CD4-positive, alpha-beta T cell treated with Interleukin-15 for 4 hours (primary cell): ENCODE data around the gene FAM110A.
"Not testable (repeated sequence)": the region's sequence is repeated elsewhere in the genome, so short reads cannot be mapped to it uniquely, and the experiment has no call there.

Experiments used
- DNase-seq: peaks from one replicate; pipeline ENCODE4 v3.0.0-alpha.2; 2020; ENCODE audit warnings: low spot score

The FAM110A gene

GRCh38 chr20:844473-845225, 11.1 kb downstream of the FAM110A start:
- DNase-seq: peak; percentile 92

GRCh38 chr20:845226-845868, 11.8 kb downstream of the FAM110A start:
- no peak for DNase-seq

DNA sequence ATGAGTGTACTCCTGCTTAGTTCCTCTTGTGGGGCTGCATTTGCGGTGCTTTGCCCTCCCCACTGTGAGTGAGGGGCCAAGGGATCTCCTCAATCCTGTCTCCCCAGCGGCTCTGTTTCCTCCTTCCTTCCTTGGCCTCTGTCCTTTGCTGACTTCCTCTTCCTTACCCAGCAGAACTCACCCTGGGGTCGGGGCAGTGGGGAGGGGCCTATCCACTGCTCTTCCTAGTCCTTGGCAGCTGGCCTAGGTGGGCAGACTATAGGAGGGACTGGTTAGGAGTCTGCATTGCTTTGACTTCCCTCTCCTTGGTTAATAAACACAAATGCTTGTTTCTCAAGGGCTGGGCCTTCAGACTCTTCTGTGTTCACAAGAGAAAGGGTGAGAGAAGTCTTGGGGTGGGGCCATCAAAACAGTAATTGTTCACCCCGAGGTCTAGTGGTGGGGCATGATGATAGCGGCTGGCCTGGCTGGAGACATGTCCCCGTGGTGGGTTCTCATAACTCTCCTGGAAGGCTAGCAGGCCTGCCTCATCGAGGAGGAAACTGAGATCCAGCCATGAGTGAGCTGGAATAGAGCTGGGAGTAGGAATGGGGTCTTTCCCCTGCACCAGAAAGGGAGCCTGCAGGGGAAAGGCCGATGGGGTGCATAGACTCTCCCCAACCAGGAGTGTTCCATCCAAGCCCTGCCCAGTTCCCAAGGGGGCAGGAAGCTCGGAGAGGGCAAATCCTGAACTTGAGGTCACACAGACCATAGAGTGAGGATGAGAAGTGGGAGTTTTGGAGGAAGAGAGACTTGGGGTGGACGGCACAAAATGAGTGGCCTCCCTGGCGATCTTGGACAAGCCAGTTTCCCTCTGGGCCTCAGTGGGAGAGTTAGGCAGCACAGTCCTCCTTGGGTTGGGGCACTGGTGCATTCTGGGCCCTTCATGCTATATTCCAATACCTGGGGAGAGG, 12.7 kb downstream of the FAM110A start:
- DNase-seq: no peak

- peak; percentile 56 for DNase-seq
Measured at GRCh38 chr20:846894-847278, 13.4 kb downstream of the FAM110A start.

DNA sequence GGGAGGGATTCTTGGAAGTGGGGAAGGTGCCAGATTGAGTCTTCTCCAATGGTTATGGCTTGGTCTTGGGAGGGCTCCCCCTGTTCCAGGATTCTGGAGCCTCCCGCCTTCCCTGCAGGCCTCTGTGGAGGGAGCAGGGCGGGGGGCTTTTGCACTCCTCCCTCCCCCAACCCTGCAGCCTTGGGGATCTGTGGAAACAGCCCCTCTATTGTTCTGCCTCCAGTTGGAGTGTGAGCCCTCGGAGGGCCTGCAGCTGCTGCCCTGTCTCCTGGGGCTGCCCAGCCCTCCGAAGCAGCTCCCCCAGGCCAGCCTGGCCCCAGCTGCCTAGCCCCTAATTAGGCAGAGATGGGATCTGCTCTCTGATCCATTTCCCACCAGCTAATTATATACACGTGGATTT, 14.7 kb downstream of the FAM110A start:
- DNase-seq: no peak

GRCh38 chr20:848731-849130, 15.2 kb downstream of the FAM110A start:
- not testable (repeated sequence) for DNase-seq

DNA sequence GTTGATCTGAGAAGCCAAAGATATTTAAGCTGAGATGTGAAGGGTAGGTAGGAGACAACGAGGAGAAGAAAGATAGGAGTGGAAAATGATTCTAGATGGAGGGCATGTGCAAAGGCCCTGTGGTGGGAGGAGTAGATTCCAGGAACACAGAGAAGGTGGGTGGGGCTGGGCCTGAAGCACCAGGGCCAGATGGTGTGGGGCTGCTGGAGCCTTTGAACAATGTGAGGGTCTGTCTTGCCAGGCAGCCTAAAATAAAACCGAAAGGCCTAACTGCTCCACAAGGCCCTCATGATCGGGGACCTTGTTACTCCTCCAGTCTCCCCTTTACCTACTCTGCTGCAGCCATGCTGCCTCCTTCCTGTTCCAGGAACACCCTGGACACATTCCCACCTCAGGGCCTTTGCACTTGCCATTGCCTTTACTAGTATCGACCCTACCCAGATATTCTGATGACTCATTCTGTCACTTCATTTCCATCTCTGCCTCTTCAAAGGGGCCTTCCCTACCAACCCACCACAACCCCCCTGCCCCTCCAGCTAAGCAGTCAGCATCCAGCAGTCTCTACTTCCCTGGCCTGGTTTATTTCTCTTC, 20.0 kb downstream of the FAM110A start:
- DNase-seq: no peak

DNA sequence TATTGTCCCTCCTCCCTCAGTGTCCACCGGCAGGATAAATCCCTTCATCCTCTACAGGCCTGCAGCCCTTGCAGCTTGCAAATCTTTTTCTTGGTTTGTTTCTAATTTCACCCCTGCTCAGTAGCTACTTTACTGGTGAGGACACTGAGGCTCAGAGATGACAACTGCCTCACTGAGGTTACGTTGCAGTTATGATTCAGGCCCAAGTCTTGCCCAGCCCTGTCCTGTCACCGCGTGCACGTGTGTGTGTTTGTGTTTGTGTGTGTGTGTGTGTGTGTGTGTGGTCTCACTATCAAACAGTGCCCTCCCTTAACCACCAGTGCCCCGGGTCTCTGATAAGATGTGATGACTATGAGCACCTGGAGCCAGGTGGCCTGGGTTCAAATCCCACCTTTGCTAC, 21.1 kb downstream of the FAM110A start:
- no peak for DNase-seq

DNA sequence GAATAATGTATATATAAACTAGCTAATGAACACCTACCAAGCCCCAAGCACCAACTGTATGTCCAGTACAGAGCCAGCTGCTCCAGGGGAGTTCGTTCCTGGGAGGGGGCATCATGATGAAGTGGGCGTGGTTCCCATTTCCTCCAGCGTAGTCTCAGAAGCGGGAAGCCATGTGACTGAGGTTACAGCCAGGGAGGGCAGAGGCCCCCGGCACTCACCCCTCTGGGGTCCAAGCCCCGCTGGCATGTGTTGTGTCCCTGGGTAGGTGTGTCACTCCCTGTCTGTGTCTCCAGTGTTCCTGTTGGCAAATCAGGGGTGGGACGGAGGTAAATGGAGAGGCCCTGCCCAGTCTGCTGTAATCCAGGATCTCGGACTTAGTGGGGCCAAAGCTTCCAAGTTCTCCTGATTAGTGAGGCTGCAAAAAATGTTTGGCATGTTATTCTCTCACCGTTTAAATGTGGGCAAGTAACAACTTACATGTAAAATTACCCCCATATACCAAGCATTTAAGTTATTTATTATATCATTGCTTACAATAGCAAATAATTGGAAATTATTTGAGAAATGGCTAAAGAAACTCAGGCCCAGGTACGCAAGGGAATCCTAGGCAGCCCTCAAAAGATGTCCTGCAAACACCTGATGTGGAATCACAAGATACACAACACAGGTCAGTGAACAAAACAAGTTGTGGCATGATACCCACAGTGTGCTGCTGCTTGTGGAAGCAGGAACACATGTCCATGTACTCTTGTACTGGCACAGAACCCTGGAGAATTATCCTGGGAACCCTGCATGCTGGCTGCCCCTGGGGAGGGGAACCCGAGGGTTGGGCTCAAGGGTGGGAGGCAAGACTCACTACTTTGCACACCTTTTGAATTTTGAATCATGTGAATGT, 22.2 kb downstream of the FAM110A start:
- DNase-seq: no peak

- DNase-seq: peak; percentile 44
Measured at GRCh38 chr20:856361-856775, 22.9 kb downstream of the FAM110A start.

GRCh38 chr20:858011-858410, 24.5 kb downstream of the FAM110A start:
- DNase-seq: no peak

DNA sequence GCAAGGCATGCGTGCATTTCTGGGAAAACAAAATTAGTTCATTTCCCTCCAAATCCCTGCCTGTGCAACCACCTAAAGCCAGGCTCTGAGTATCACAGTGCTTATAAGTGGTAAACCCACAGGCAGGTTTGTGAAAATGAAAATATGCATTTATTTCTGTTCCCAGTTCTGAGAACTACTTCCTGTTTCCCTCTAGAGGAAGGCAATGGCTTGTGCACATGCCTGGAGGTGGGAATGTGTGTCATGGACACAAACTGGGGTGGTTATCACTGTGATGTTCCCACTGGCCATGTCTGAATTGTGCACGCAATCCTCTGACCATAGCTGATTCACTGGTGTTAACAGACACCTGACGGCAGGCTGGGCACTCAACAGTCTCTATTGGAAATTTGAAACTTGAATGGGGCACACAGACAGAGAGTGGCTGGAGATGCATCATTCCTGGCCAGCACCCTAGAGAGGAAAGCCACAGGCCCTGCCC, 26.3 kb downstream of the FAM110A start:
- DNase-seq: no peak

- no peak for DNase-seq
Measured at GRCh38 chr20:860891-861290, 27.4 kb downstream of the FAM110A start.

DNA sequence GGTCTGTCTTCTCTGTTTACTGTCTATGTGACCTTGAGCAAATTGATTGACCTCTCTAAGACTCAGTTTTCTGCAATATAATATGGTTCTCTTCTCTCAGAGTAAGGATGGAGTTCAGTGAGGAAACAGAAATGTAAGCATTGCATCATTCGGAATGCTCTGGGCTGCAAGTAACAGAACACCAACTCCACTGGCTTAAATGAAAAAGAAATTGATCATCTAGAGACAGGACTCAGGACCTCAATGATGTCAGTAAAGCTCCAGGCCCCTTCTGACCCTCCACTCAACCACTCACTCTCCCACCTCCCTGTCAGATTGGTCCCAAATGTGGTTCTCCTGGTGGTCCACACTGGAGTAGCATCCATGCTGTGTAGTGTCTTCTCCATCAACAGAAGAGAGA, 31.9 kb downstream of the FAM110A start:
- DNase-seq: no peak

GRCh38 chr20:868279-868678, 34.8 kb downstream of the FAM110A start:
- no peak for DNase-seq

DNA sequence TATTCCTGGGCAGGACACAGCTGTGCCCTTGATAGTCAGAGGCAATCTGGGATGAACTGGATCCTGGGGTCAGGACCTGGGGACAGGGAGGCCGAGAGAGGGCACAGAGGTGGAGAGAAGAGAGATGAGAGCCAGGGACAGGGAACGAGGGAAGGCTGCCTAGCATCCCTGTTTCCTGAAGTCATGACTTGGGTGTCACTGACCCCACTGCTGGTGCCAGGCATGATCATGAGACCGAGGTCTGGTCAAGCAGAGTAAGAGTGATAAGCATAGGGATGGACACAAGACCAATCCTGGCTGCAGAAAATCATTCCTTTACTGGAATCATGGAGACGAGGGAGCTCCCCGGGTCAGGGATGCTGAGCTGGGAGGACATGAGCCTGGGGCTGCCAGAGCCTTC, 36.1 kb downstream of the FAM110A start:
- DNase-seq: no peak

GRCh38 chr20:870758-871157, 37.2 kb downstream of the FAM110A start:
- DNase-seq: no peak

- no peak for DNase-seq
Measured at GRCh38 chr20:871436-871835, 37.9 kb downstream of the FAM110A start.

GRCh38 chr20:871948-872347, 38.4 kb downstream of the FAM110A start:
- DNase-seq: no peak

DNA sequence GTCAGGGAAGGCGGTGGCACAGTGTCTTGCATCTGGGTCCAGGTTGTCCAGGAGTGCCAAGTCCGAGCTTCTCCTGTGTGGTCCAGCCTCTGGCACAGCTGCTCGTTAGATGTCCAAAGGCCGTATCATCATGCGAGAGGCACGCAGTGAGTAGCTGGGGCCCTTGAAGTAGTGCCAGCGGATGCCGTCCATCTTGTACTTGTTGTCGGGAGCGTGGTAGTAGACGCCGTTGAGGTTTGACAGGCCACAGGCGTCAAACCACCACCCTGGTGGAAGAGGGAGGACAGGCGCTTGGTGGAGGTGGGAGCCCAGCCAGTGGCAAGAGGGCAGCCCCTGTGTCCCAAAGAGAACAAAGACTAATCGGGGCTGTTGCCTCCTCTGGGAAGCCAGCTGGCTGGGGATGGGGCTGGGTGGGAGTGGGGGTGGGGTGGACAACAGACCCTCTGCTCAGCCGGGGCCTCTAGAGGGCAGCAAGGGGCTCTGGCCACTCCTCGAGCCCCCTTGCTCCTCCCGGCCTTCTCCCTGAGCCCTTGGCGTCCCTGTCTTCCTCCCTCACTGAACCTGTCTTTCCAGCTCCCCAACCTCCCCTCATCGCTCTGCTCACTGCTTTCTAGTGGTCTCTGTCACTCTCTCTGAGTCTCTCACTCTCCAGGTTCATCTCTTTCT, 39.5 kb downstream of the FAM110A start:
- DNase-seq: no peak
